Measurements from ENCODE around the gene BGN. TPM values are rescaled to one million over a fixed set of nuclear protein-coding genes. Genes with fewer than 3 reads are reported as not detected.

Gene BGN
- total RNA-seq, 1 donor from 2014 or later = 6.0 TPM

Other genes starting within 250 kb of the BGN start
- gene PNMA6F, start 173.2 kb upstream of the BGN start, total RNA-seq = not detected in 2 replicates
- 4.3 and 9.5 TPM in 2 replicates for gene ZNF275, start 160.8 kb upstream of the BGN start, total RNA-seq
- gene PNMA6E, start 93.6 kb upstream of the BGN start, total RNA-seq = 0.05 TPM in 1 of 2 replicates, not detected in the other
- gene ZFP92, start 83.5 kb upstream of the BGN start, total RNA-seq = 0.35 and 4.6 TPM in 2 replicates
- gene TREX2, start 48.9 kb upstream of the BGN start, total RNA-seq = 0.50 TPM in 1 of 2 replicates, not detected in the other
- gene HAUS7, start 24.4 kb upstream of the BGN start, total RNA-seq = 6.5 and 14.4 TPM in 2 replicates
- 0.05 TPM in 1 of 2 replicates, not detected in the other for gene ATP2B3, start 22.7 kb downstream of the BGN start, total RNA-seq
- 13.9 and 42.2 TPM in 2 replicates for gene CCNQ, start 104.2 kb downstream of the BGN start, total RNA-seq
- 1.1 TPM in 1 of 2 replicates, not detected in the other for gene DUSP9, start 152.2 kb downstream of the BGN start, total RNA-seq
- gene PNCK, start 178.8 kb downstream of the BGN start, total RNA-seq = 0.75 TPM in 1 of 2 replicates, not detected in the other
- 9.2 and 80.4 TPM in 2 replicates for gene SLC6A8, start 192.9 kb downstream of the BGN start, total RNA-seq
- 233 and 273 TPM in 2 replicates for gene BCAP31, start 229.4 kb downstream of the BGN start, total RNA-seq
- 10.6 and 22.3 TPM in 2 replicates for gene ABCD1, start 229.9 kb downstream of the BGN start, total RNA-seq

Measured in renal cortical epithelial cell (primary cell).